GM23248 (cell line): Measurements from ENCODE around the gene RGS13.

Experiments
- EZH2 ChIP-seq: fragments of 200-600 bp; sonication (generic); IDR thresholded peaks from 2 replicates; pipeline ENCODE4 v1.6.1; 2018; ENCODE audit warnings: antibody characterized with exemption, mild to moderate bottlenecking; ENCODE audit not compliant: insufficient read depth, poor library complexity, severe bottlenecking
- EZH2phosphoT487 ChIP-seq: fragments of 200-600 bp; sonication (generic); IDR thresholded peaks from 2 replicates; pipeline ENCODE4 v1.6.1; 2018; ENCODE audit warnings: antibody characterized with exemption, moderate library complexity, mild to moderate bottlenecking, low read depth; ENCODE audit not compliant: insufficient read depth

- no peak for TF ChIP-seq EZH2
- no peak for TF ChIP-seq EZH2phosphoT487
Measured at GRCh38 chr1:192689459-192689858, 53.5 kb downstream of the RGS13 start.
